ENCODE results near the gene RCBTB1.

DNA sequence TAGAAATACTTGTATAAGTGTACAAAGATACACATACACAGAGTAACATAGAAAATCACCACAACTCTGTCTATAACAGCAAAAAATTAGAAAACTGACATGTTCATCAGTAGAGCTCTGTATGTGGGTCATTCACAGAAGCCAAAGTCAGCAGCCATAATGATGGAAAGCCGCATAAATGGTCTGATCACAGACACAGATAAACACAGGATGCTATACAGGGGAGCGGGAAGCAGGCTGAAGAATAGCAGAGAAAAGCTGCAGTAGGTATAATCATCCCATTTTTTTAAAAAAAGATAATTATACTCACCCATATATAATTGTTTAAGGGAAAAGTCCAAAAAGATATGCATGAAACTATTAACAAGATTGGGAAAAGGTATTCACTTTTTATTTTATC, 31.5 kb downstream of the RCBTB1 start:
- no peak for TF ChIP-seq POLR2A (IDR thresholded peaks at IDR 0.05)
- TF ChIP-seq, protein P1, sequence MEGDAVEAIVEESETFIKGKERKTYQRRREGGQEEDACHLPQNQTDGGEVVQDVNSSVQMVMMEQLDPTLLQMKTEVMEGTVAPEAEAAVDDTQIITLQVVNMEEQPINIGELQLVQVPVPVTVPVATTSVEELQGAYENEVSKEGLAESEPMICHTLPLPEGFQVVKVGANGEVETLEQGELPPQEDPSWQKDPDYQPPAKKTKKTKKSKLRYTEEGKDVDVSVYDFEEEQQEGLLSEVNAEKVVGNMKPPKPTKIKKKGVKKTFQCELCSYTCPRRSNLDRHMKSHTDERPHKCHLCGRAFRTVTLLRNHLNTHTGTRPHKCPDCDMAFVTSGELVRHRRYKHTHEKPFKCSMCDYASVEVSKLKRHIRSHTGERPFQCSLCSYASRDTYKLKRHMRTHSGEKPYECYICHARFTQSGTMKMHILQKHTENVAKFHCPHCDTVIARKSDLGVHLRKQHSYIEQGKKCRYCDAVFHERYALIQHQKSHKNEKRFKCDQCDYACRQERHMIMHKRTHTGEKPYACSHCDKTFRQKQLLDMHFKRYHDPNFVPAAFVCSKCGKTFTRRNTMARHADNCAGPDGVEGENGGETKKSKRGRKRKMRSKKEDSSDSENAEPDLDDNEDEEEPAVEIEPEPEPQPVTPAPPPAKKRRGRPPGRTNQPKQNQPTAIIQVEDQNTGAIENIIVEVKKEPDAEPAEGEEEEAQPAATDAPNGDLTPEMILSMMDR (IDR thresholded peaks at IDR 0.05): no peak

Data from thyroid gland (tissue), 4 donors.